GM10266 (cell line): ENCODE results near the gene CACNA1E.

Source experiments
- DNase-seq: peaks from one replicate; pipeline ENCODE4 v3.0.0; 2012; ENCODE audit errors: extremely low spot score
- CTCF ChIP-seq: IDR thresholded peaks from 2 replicates; pipeline ENCODE4 v1.5.1; 2012; ENCODE audit warnings: mild to moderate bottlenecking, low read depth; ENCODE audit not compliant: control insufficient read depth, insufficient read depth; ENCODE audit errors: missing control alignments

The CACNA1E gene

DNA sequence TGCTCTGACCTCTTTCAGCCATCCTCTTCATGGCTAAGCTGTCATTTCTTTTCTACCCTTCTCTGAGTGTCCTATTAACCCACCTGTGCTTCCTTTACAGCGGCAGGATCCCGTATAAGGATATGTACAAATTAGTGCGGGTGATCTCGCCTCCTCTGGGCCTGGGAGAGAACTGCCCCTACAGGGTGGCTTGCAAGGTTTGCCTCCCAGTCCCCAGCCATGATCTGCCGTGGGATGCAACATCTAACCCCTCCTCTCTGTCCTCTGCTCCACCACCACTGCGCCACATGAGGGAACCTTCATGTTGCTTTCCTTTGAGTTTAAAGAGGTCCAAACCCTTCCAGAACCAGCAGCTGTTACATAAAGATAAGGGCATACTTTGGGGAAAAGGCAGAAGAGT, 296.0 kb downstream of the CACNA1E start:
- no peak for TF ChIP-seq CTCF
- DNase-seq: no peak

DNA sequence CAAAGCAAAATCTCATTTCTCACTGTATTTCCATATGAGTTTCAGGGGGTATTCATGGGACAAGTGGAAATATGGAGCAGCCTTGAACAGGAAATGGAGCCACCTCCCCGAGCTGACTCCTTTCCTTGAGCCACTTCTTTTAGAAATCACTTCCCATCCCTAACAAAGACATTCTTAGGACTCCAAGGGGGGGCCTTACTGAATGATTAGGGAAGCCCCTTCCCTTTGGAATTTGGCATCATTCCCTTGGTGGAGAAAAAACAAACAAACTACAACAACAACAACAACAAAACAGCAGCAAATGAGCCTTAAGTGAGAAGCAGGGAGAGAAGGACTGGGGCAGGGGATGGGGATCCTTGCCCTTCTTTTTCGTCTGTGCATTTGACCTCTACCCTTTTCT, 299.9 kb downstream of the CACNA1E start:
- DNase-seq: no peak
- no peak for TF ChIP-seq CTCF

GRCh38 chr1:181784039-181784683, 300.8 kb downstream of the CACNA1E start:
- TF ChIP-seq CTCF: no peak
- DNase-seq: no peak

GRCh38 chr1:181789395-181789794, 306.1 kb downstream of the CACNA1E start:
- TF ChIP-seq CTCF: no peak
- DNase-seq: no peak

- TF ChIP-seq CTCF: no peak
- DNase-seq: no peak
These were observed 308.4 kb downstream of the CACNA1E start for GRCh38 chr1:181791721-181792120.

DNA sequence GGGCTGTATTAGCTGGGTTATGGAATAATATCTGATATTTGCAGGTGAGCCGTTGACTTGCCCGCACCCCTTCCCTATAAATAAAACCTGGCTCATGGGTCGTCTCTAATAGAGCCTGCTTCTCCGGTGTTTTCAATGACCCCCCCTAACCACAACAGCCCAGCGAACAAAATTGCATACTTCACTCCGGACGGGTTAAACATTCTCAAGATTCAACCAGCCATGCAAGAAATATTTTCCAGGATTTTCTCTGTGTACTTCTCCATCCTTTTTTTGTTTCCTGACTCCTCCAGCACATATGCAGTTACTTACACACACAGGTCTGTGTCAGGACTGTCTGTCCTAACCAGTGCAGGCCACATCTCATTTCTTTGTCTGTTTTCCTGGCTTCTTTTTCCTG, 310.5 kb downstream of the CACNA1E start:
- TF ChIP-seq CTCF: no peak

DNA sequence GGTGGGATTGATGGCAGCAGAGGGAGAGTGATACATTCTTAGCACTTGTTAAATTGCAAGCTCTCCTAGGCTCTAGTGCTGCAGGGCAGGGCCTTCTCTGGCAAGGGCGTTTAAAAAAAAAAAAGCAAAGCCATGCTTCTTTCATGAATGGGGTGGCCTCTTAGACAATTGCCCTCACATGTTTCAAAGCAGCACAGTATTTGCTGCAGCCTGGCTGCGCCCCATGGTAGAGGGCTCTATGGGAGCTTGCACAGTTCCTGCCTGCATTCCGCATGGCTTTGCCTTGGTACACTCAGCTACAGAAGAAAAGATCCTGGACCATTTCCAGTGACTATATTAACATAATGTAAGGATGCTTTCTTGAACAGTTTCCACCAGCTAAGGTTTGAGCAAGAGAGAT, 311.0 kb downstream of the CACNA1E start:
- TF ChIP-seq CTCF: no peak
- DNase-seq: no peak

More for the DNA sequence above, 310.5 kb downstream of the CACNA1E start:
- no peak for DNase-seq
